ENCODE results near the gene HOXA4. TPM values are rescaled to one million over a fixed set of nuclear protein-coding genes. Genes with fewer than 3 reads are reported as not detected.

HOXA4 gene
- total RNA-seq, 4 donors from 2014 or later, result 1.3 to 2.9 (median 2.0) TPM

GRCh38 chr7:27106181-27106900, 24.2 kb downstream of the HOXA4 start:
- H3K4me3 ChIP-seq (ENCODE audit: low read depth, poor library complexity, severe bottlenecking), result no peak overlapping the region
- WGBS, 2 donors, result 71 to 90% methylated on average over 43 to 44 of the region's 44 CpGs
- TF ChIP-seq POLR2A (IDR thresholded peaks at IDR 0.05) (no peak), CTCF (IDR thresholded peaks at IDR 0.05) (no peak)
- intact Hi-C loops (cut with DNase I; ENCODE audit: low total_unique reads), result no loop called here
- DNase-seq (ENCODE audit: low spot score in 2 of 2), result peak in 1 of 2 donors; percentile 70

- 86 to 87% methylated on average over 13 of the region's 13 CpGs for WGBS, 2 donors
- intact Hi-C loops (cut with DNase I; ENCODE audit: low total_unique reads), result no loop called here
- no peak for TF ChIP-seq POLR2A (IDR thresholded peaks at IDR 0.05)
- no peak for TF ChIP-seq CTCF (IDR thresholded peaks at IDR 0.05)
- no peak overlapping the region for H3K4me3 ChIP-seq (ENCODE audit: low read depth, poor library complexity, severe bottlenecking)
- DNase-seq (ENCODE audit: low spot score in 2 of 2), result no peak
These were observed 25.1 kb downstream of the HOXA4 start for GRCh38 chr7:27105301-27106031.

GRCh38 chr7:27104341-27105058, 26.1 kb downstream of the HOXA4 start:
- intact Hi-C loops (cut with DNase I; ENCODE audit: low total_unique reads), result no loop called here
- no peak for TF ChIP-seq CTCF (IDR thresholded peaks at IDR 0.05)
- TF ChIP-seq POLR2A (IDR thresholded peaks at IDR 0.05), result no peak

GRCh38 chr7:27103489-27104226, 26.9 kb downstream of the HOXA4 start:
- 29 to 30% methylated on average over 35 of the region's 35 CpGs for WGBS, 2 donors
- intact Hi-C loops (cut with DNase I; ENCODE audit: low total_unique reads), result no loop called here
- no peak for DNase-seq (ENCODE audit: low spot score in 2 of 2)
- H3K4me3 ChIP-seq (ENCODE audit: low read depth, poor library complexity, severe bottlenecking), result no peak overlapping the region
- TF ChIP-seq CTCF (IDR thresholded peaks at IDR 0.05) (no peak), POLR2A (IDR thresholded peaks at IDR 0.05) (no peak)

More at GRCh38 chr7:27104341-27105058, 26.1 kb downstream of the HOXA4 start:
- WGBS, 2 donors, result 81 to 82% methylated on average over 13 of the region's 13 CpGs
- H3K4me3 ChIP-seq (ENCODE audit: low read depth, poor library complexity, severe bottlenecking), result no peak overlapping the region
- no peak for DNase-seq (ENCODE audit: low spot score in 2 of 2)

GRCh38 chr7:27102581-27103442, 27.7 kb downstream of the HOXA4 start, which contains the start of gene HOXA2:
Gene HOXA2, minus strand, starts transcription at chr7:27102683. Its CDS starts 183 bp downstream, at chr7:27102500.
- no peak within 1 kb of the TSS for H3K4me3 ChIP-seq (ENCODE audit: low read depth, poor library complexity, severe bottlenecking)
- TF ChIP-seq POLR2A (IDR thresholded peaks at IDR 0.05) (no peak), CTCF (IDR thresholded peaks at IDR 0.05) (no peak)
- intact Hi-C loops (cut with DNase I; ENCODE audit: low total_unique reads), result no loop called here
- no peak for DNase-seq (ENCODE audit: low spot score in 2 of 2)
- WGBS, 2 donors, result 26 to 38% methylated on average over 29 of the region's 29 CpGs
